ENCODE measurements around the gene CXCR6. TPM values are rescaled to one million over a fixed set of nuclear protein-coding genes. Genes with fewer than 3 reads are reported as not detected.

Gene CXCR6
- total RNA-seq, 1 experiment from 2014 or later: not detected

DNA sequence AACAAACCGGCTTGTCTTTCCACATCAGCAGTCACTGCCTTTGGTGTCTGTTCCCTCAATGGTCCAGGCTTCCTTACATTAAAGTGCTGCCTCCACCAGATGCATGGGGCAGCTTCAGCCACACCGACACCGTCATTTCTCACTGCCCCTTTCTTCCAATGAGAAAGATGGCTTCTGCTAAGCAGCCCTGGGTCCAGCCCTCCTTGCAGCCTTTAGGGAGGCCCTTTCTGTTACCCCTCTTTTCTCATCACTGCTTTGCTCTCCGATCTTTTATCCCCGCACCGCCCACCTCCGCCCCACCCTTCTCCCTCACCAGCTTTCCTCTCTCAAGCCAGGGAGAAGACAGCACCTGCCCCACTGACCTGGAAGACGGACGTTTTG lies 28.2 kb upstream of the CXCR6 start:
- no peak for DNase-seq (ENCODE audit: low spot score)
- H3K27ac Mint-ChIP-seq: no peak overlapping the region
- ChIA-PET CTCF (no interaction called here), POLR2A (no interaction called here)
- H3K4me3 Mint-ChIP-seq: no peak overlapping the region
- ATAC-seq: no peak
- no peaks in the 10 kb centered on the region; the same call in 1 of the 2 replicates for H3K36me3 Mint-ChIP-seq
- no peaks in the 10 kb centered on the region for H3K9me3 Mint-ChIP-seq
- no peak for TF ChIP-seq ZNF121 (CRISPR knock-in tag; IDR thresholded peaks at IDR 0.05)
- TF ChIP-seq, protein P1, sequence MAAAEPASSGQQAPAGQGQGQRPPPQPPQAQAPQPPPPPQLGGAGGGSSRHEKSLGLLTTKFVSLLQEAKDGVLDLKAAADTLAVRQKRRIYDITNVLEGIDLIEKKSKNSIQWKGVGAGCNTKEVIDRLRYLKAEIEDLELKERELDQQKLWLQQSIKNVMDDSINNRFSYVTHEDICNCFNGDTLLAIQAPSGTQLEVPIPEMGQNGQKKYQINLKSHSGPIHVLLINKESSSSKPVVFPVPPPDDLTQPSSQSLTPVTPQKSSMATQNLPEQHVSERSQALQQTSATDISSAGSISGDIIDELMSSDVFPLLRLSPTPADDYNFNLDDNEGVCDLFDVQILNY (CRISPR knock-in tag; IDR thresholded peaks at IDR 0.05): no peak
- TF ChIP-seq, protein P2, sequence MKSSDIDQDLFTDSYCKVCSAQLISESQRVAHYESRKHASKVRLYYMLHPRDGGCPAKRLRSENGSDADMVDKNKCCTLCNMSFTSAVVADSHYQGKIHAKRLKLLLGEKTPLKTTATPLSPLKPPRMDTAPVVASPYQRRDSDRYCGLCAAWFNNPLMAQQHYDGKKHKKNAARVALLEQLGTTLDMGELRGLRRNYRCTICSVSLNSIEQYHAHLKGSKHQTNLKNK (CRISPR knock-in tag; IDR thresholded peaks at IDR 0.05): no peak
- no peak for TF ChIP-seq JUN (CRISPR knock-in tag; IDR thresholded peaks at IDR 0.05)
- TF ChIP-seq SOX15 (CRISPR knock-in tag; IDR thresholded peaks at IDR 0.05): no peak
- TF ChIP-seq CBFB (CRISPR knock-in tag; IDR thresholded peaks at IDR 0.05; ENCODE audit: low read depth): no peak
- TF ChIP-seq ETV6 (CRISPR knock-in tag; IDR thresholded peaks at IDR 0.05): no peak
- TF ChIP-seq OVOL2 (CRISPR knock-in tag; IDR thresholded peaks at IDR 0.05; ENCODE audit: borderline replicate concordance): no peak
- TF ChIP-seq, protein P3, sequence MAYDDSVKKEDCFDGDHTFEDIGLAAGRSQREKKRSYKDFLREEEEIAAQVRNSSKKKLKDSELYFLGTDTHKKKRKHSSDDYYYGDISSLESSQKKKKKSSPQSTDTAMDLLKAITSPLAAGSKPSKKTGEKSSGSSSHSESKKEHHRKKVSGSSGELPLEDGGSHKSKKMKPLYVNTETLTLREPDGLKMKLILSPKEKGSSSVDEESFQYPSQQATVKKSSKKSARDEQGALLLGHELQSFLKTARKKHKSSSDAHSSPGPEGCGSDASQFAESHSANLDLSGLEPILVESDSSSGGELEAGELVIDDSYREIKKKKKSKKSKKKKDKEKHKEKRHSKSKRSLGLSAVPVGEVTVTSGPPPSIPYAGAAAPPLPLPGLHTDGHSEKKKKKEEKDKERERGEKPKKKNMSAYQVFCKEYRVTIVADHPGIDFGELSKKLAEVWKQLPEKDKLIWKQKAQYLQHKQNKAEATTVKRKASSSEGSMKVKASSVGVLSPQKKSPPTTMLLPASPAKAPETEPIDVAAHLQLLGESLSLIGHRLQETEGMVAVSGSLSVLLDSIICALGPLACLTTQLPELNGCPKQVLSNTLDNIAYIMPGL (CRISPR knock-in tag; IDR thresholded peaks at IDR 0.05): no peak
- TF ChIP-seq CREM (CRISPR knock-in tag; IDR thresholded peaks at IDR 0.05): no peak
- no peak for TF ChIP-seq TP53 (CRISPR knock-in tag; IDR thresholded peaks at IDR 0.05)
- TF ChIP-seq, protein P4, sequence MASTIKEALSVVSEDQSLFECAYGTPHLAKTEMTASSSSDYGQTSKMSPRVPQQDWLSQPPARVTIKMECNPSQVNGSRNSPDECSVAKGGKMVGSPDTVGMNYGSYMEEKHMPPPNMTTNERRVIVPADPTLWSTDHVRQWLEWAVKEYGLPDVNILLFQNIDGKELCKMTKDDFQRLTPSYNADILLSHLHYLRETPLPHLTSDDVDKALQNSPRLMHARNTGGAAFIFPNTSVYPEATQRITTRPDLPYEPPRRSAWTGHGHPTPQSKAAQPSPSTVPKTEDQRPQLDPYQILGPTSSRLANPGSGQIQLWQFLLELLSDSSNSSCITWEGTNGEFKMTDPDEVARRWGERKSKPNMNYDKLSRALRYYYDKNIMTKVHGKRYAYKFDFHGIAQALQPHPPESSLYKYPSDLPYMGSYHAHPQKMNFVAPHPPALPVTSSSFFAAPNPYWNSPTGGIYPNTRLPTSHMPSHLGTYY (CRISPR knock-in tag; IDR thresholded peaks at IDR 0.05): no peak
- TF ChIP-seq, protein P5, sequence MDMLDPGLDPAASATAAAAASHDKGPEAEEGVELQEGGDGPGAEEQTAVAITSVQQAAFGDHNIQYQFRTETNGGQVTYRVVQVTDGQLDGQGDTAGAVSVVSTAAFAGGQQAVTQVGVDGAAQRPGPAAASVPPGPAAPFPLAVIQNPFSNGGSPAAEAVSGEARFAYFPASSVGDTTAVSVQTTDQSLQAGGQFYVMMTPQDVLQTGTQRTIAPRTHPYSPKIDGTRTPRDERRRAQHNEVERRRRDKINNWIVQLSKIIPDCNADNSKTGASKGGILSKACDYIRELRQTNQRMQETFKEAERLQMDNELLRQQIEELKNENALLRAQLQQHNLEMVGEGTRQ (CRISPR knock-in tag; IDR thresholded peaks at IDR 0.05): no peak
- peaks cover 15% of the 10 kb centered on the region for H3K27me3 Mint-ChIP-seq (ENCODE audit: low read depth)
- H3K4me1 Mint-ChIP-seq: peaks cover 6% of the 10 kb centered on the region; the same call in 1 of the 2 replicates

DNA sequence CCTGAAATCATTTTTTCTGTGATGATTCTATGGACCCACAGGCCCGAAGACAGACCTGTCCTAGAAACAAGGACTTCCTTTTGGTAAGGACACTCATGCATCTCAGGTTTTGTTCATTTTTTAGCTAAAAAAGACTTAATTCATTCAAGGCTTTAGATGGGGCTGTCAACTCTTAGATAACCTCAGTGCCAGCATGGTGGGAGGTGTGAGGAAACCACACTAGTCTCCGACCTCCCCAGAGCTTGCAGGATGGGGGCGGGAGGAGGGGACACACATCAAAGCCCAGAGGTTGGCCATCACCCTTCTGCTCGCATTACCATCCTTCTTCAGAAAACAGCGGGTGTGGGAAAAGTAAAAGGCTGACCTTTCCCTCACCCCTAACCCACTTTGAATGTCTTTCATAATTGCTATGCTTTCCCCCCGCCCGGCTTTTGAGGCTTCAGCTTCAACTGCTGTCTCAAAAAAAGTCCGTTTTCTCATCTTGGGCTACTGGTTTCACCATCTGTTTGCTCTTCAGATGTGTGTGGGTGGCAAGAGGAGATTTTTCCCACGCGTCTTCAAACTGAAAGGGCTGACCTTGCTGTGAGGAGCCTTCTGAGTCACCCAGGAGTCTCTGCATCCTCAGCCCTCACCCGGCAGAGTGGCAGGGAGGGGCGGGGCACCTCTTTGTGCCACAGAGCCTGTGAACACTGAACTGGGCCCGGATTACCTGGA lies 27.6 kb upstream of the CXCR6 start:
- Mint-ChIP-seq H3K36me3 (peaks cover 4% of the 10 kb centered on the region; the same call in 1 of the 2 replicates), H3K9me3 (no peaks in the 10 kb centered on the region), H3K4me1 (peaks cover 6% of the 10 kb centered on the region; the same call in 1 of the 2 replicates), H3K27ac (no peak overlapping the region), H3K4me3 (no peak overlapping the region), H3K27me3 (ENCODE audit: low read depth) (peaks cover 15% of the 10 kb centered on the region)
- ATAC-seq (peak; percentile 24; the same call in 1 of the 2 replicates), DNase-seq (ENCODE audit: low spot score) (no peak)
- POLR2A ChIA-PET: no interaction called here
- CTCF ChIA-PET: no interaction called here
- TF ChIP-seq, protein P6, sequence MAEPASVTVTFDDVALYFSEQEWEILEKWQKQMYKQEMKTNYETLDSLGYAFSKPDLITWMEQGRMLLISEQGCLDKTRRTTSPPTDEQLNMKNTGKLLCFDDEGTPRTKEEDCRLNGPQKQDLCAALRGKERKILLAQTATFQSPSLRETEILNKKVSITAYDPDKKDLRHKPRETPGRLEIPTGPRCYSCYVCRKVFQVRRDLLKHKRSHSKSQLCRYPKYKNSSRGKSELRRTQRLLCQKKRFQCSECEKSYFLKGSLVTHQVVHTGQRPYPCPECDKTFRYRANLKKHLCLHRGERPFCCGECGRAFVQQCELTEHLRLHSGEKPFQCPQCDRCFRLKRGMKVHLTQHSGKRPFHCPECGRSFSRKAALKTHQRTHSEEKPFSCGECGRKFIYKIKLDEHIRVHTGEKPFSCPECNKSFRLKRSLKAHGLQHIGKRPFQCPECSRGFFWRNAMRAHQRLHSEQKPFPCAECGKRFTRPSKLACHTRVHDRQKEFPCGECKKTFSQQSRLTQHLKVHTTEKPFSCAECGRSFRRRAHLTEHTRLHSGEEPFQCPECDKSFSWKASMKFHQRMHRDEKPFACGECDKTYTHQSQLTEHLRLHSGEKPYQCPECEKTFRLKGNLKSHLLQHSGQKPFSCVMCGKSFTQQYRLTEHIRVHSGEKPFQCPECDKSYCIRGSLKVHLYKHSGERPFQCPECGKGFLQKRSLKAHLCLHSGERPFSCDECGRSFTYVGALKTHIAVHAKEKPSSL (CRISPR knock-in tag; conservative IDR thresholded peaks at IDR 0.05): no peak
- TF ChIP-seq SMAD4 (CRISPR knock-in tag; IDR thresholded peaks at IDR 0.05) (no peak), CBFB (CRISPR knock-in tag; IDR thresholded peaks at IDR 0.05; ENCODE audit: low read depth) (no peak), NFYB (CRISPR knock-in tag; conservative IDR thresholded peaks at IDR 0.05; ENCODE audit: low read depth) (no peak), ETV6 (CRISPR knock-in tag; IDR thresholded peaks at IDR 0.05) (no peak), JAZF1 (CRISPR knock-in tag; IDR thresholded peaks at IDR 0.05) (no peak)
- TF ChIP-seq, protein P5 (CRISPR knock-in tag; IDR thresholded peaks at IDR 0.05): no peak
- TF ChIP-seq, protein P7, sequence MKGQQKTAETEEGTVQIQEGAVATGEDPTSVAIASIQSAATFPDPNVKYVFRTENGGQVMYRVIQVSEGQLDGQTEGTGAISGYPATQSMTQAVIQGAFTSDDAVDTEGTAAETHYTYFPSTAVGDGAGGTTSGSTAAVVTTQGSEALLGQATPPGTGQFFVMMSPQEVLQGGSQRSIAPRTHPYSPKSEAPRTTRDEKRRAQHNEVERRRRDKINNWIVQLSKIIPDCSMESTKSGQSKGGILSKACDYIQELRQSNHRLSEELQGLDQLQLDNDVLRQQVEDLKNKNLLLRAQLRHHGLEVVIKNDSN (CRISPR knock-in tag; IDR thresholded peaks at IDR 0.05): no peak
- TF ChIP-seq, protein P8, sequence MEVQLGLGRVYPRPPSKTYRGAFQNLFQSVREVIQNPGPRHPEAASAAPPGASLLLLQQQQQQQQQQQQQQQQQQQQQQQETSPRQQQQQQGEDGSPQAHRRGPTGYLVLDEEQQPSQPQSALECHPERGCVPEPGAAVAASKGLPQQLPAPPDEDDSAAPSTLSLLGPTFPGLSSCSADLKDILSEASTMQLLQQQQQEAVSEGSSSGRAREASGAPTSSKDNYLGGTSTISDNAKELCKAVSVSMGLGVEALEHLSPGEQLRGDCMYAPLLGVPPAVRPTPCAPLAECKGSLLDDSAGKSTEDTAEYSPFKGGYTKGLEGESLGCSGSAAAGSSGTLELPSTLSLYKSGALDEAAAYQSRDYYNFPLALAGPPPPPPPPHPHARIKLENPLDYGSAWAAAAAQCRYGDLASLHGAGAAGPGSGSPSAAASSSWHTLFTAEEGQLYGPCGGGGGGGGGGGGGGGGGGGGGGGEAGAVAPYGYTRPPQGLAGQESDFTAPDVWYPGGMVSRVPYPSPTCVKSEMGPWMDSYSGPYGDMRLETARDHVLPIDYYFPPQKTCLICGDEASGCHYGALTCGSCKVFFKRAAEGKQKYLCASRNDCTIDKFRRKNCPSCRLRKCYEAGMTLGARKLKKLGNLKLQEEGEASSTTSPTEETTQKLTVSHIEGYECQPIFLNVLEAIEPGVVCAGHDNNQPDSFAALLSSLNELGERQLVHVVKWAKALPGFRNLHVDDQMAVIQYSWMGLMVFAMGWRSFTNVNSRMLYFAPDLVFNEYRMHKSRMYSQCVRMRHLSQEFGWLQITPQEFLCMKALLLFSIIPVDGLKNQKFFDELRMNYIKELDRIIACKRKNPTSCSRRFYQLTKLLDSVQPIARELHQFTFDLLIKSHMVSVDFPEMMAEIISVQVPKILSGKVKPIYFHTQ (CRISPR knock-in tag; IDR thresholded peaks at IDR 0.05): no peak
- TF ChIP-seq, protein P9, sequence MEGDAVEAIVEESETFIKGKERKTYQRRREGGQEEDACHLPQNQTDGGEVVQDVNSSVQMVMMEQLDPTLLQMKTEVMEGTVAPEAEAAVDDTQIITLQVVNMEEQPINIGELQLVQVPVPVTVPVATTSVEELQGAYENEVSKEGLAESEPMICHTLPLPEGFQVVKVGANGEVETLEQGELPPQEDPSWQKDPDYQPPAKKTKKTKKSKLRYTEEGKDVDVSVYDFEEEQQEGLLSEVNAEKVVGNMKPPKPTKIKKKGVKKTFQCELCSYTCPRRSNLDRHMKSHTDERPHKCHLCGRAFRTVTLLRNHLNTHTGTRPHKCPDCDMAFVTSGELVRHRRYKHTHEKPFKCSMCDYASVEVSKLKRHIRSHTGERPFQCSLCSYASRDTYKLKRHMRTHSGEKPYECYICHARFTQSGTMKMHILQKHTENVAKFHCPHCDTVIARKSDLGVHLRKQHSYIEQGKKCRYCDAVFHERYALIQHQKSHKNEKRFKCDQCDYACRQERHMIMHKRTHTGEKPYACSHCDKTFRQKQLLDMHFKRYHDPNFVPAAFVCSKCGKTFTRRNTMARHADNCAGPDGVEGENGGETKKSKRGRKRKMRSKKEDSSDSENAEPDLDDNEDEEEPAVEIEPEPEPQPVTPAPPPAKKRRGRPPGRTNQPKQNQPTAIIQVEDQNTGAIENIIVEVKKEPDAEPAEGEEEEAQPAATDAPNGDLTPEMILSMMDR (IDR thresholded peaks at IDR 0.05): no peak

Measured in WTC11 (cell line).